ENCODE results near the gene MTR.

- no peak for TF ChIP-seq CTCF (IDR thresholded peaks at IDR 0.05)
- TF ChIP-seq POLR2A (IDR thresholded peaks at IDR 0.05) = no peak
Measured at GRCh38 chr1:236862615-236863211, 67.6 kb downstream of the MTR start.
